Activated CD8-positive, alpha-beta memory T cell treated with anti-CD3 and anti-CD28 coated beads, Interleukin-2, amount 50 U/mL, for 24 hours (primary cell): ENCODE results near the gene THTPA.
A peak's percentile ranks its signal among the peaks of the same experiment; 100 is the strongest.

Source experiments
- DNase-seq: peaks from one replicate; pipeline ENCODE4 v3.0.0-alpha.2; 2020; ENCODE audit errors: extremely low read depth

The THTPA gene, protein sequence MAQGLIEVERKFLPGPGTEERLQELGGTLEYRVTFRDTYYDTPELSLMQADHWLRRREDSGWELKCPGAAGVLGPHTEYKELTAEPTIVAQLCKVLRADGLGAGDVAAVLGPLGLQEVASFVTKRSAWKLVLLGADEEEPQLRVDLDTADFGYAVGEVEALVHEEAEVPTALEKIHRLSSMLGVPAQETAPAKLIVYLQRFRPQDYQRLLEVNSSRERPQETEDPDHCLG

DNA sequence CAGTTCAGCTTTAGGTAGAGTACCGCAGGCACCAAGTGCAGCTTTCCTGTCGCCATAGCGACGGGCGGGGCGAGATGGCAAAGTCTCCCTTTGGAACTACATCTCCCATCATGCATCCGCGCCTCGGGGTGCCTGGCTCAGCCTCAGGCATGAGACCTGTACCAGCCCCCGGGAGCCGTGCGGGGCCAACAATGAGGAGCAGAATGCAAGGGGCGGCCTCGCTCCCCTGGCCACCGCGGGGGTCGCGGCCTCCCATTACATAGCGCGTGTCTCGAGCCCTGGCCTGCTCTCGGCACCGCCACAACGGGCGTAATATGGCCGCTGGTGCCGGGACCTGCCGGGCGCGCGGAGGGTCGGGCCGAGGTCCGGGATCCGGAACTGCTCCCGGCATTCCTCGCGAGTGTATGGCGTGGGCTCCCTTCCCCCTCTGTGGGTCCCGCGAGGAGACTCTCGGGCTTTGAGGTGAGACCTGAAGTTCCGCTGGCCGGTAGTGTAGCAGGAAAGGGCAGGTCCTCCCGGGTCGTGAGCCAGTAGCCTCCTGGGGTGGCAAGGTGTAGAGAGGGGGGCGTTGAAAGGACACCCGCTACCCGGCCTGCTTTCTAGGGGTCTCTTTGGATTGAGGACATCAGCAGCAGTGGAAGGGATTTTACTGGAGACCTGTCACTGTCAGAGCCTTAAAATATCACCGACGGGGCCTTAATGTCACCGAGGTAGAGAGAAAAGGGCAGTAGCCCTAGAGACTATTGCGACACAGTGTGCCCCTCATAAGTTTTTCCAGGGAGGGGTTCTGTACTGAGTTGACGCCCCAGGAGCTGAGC lies at the start of gene THTPA:
Gene THTPA, plus strand, starts transcription at position 390 of the 818 bp plus-strand sequence. CDS start 487 bp downstream, outside the sequence.
- peak; percentile 78 for DNase-seq

- no peak for DNase-seq
These were observed 43.9 kb upstream of the THTPA start for GRCh38 chr14:23512156-23512555.

DNA sequence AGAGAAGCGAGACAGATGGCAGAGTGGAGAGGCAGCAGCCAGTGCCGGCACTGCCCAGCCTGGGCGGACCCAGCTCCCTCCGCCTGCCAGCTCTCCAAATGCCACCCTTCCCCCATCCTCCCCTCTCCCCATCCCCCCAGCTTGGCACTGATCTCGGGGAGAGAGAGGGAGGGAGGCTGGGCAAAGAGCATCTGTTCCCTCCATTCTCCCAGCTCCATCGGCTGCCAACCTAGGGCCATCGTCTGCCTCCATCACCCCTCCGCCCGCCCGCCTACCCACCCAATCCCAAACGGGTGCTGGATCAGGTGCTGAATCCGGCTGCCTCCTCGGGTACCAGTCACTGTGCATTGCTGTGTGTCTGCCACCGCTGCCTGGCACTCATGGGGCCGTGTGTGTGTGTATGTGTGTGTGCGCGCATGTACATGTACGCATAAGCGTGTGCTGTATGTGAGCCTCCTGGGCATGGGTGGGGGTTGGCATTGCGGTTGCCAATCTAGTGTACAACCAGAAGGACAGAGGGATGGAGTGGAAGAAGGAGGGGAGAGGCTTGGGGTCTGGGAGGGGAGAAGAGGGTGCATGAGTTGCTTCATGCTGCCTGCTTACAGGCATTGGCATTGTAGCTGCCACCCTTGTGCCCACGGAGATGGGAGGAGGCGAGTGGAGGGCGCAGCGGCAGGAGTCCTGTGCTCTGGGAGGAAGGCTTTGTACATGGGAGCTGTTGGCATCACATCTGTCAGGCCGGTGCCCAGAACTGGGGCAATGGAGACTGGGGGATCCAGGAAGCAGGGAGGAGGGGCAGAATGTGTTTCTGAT lies 42.9 kb upstream of the THTPA start:
- DNase-seq, result no peak

DNA sequence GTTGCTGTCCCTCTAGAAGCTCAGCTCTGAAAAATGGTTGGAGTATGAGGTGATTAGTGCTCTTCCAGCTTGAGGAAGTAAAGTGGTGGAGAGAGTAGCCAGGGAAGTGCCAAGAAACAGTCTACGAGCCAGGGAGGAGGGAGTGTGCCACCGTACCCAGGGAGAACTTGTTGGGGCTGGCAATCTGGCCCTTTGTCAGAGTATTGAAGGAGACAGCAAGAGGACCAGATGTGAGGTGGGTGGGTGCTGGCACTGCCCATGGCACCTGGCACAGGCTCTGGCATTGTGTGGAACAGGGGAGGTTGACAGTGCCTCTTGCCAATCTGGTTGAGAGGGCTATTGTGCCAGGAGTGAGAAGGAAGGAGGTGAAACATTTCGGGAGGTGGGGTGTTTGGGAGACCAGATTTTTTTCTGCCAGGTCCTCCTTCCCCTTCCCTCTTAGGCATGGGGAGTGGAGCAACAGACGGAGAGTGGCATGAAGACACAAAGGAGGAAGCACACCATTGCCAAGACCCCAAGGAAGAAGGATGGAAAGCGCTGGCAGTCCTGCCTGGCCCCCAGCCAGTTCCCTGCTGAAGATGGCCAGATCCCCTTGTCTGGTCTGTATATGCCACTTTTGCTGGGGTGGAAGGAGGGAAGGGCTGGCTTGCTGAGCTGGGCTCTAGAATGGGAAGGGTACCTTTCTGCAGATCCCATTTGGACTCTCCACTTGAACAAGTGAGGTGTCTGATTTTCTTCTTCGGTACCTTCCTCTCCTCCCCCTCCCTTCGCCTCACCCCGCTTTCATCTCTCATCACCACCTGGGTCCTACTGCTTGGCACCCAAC lies 42.0 kb upstream of the THTPA start:
- DNase-seq, result no peak

- no peak for DNase-seq
These were observed 41.5 kb upstream of the THTPA start for GRCh38 chr14:23514644-23514957.

- DNase-seq, result no peak
These were observed 38.3 kb upstream of the THTPA start for GRCh38 chr14:23517650-23518326.

- DNase-seq, result no peak
These were observed 37.4 kb upstream of the THTPA start for GRCh38 chr14:23518709-23519108.

- no peak for DNase-seq
These were observed 35.1 kb upstream of the THTPA start for GRCh38 chr14:23520899-23521533.

GRCh38 chr14:23521785-23522640 lies 34.1 kb upstream of the THTPA start:
- DNase-seq, result no peak

DNA sequence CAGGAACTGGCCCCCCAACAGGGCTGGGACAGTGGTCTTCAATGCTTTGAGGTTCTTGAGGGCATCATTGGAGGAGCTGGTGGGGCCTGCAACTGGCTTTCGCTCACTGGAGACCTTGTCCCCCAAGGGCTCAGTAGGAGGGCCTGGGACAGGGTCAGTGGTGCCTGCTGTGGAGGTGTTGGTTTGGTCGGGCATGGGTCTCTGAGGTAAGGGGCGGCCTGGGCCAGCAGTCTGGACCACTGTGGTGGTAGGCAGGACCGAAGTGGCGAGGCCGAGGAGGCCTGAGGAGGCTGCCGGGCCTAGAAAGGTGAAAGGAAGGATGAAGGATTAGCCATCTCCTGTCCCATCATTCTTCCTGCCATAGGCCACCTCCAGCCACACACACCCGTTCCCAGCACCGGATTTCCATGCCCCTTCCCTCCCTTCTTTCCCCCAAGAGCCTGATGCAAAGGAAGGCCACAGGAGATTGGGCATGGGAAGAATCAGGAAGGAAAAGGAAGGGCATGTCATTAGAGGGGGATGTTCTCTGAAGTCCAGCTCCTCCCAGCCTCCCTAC lies 33.4 kb upstream of the THTPA start:
- no peak for DNase-seq

GRCh38 chr14:23523229-23524016 lies 32.6 kb upstream of the THTPA start:
- no peak for DNase-seq

- no peak for DNase-seq
These were observed 31.1 kb upstream of the THTPA start for GRCh38 chr14:23524954-23525353.

DNA sequence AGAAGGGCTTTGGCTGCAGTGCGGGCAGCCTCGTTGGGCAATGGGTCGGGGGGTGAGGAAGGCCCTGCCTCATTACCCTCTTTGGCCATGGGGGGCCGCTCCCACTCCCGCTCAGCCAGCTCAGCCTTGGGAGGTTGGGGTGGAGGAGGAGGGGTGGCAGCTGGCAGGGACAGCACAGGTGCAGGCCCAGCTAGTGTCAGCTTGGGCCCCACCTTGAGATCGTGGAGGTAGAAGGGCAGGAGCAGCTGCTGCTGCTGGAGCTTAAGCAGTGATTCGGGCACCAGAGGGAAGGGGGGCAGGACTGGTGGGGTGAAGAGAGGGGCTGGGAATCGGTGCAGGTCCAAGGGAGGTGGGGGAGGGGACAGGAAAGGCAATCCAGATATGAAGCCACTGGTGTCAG lies 30.5 kb upstream of the THTPA start:
- no peak for DNase-seq

GRCh38 chr14:23528555-23528954 lies 27.5 kb upstream of the THTPA start:
- no peak for DNase-seq

- no peak for DNase-seq
These were observed 27.1 kb upstream of the THTPA start for GRCh38 chr14:23529016-23529415.

DNA sequence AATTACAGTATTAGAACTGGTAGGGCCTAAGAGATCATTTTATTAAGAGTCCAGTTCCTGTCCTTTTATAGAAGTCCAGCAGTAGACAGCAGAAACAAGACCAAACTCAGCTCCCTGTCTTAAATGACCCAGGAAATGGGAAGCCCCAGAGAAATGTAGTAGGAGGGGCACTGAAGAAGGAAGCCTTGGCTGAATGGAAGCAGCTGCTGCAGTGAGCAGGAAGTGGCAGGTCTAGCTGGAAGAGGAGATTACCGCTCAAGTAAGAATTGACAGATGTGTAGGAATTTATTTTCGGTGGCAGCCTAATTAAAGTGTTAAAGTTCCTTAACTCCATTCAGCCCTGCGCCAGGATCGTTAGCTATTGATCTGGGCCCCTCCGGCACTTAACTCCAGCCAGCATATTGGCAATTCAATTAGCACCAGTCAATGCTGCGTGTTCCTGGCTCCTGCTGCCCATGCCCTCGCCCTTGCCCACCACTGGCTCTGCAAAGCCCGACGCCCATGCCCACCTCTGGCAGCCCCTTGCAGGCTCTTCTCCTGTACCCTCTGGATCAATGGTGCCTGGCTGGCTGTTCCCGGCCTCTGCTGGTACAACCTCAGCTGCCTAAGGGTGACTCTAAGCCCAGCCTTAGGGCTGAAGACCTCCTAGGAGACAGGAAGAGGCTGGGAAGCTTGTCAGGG lies 25.6 kb upstream of the THTPA start:
- no peak for DNase-seq

- no peak for DNase-seq
These were observed 24.7 kb upstream of the THTPA start for GRCh38 chr14:23531391-23531790.

GRCh38 chr14:23532658-23533057 lies 23.4 kb upstream of the THTPA start:
- DNase-seq, result no peak
